Upper lobe of left lung (tissue), 4 donors: ENCODE results near the gene HERC4.

ENCODE experiments used
- CTCF ChIP-seq, 6 experiments: fragments of 450-650 bp in 4 of 6; fragments of 200-600 bp in 2 of 6; sonication (generic) in 2 of 6; IDR thresholded peaks; one replicate each; pipeline ENCODE4 v1.5.1; 2016 to 2019; ENCODE audit warnings: antibody characterized with exemption in 6 of 6
- EP300 ChIP-seq, 4 donors: sonication (generic); formaldehyde crosslinking; IDR thresholded peaks; one replicate each; pipeline ENCODE4 v1.5.1; 2017; ENCODE audit warnings: antibody characterized with exemption in 4 of 4, control low read depth in 2 of 4
- POLR2A ChIP-seq, 4 donors: fragments of 450-650 bp; IDR thresholded peaks; one replicate each; pipeline ENCODE4 v1.5.1; 2016 to 2017; ENCODE audit warnings: antibody characterized with exemption in 4 of 4, mild to moderate bottlenecking in 2 of 4
- POLR2AphosphoS5 ChIP-seq, 2 donors: sonication (generic); formaldehyde crosslinking; IDR thresholded peaks; one replicate each; pipeline ENCODE4 v1.5.1; 2017; ENCODE audit warnings: antibody characterized with exemption in 2 of 2

DNA sequence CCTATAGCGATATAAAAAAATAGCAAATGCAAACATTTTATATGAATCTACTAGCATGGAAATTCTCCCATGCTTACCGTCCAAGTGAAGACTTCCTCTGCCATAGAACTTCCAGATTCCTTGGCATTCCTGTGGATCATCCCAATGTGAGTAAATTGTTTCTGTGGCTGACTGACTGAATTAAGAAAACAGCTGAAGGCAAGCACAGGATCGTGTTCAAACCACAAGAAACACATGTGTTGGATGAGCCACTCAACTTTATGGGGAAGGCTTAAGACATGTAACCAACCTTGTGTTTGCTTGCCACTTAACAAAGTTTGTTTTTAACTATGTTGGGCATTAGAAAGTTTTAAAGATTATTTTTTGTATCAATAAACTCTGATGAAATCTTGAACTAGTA, 31.6 kb upstream of the HERC4 start:
- TF ChIP-seq CTCF (IDR thresholded peaks at IDR 0.05) (no peak), POLR2A (IDR thresholded peaks at IDR 0.05) (no peak), POLR2AphosphoS5 (IDR thresholded peaks at IDR 0.05) (no peak), EP300 (IDR thresholded peaks at IDR 0.05) (no peak)
